NCI-H2171 (cell line): Measurements from ENCODE around the gene C19orf85.

Experiments
- DNase-seq: peaks from one replicate; lab custom pipeline; 2025; lab: John Stamatoyannopoulos, UW

The C19orf85 gene

DNA sequence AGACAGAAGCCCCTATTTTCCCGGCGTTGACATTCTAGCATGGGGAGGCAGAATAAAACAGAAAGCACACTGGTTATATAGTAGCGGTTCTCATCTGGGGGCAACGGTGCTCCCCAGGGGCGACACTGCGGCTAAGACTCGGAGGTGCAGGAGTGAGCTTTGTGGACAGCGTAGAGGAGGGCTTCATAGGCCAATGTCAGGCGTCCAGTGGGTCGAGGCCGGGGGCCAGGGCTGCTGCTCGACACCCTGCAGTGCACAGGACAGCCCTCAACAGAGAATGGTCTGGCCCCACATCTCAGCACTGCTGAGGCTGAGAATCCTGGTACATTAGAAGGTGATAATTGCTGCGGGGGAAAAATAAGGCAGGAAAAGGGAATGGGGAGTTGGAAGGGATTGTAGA, 13.4 kb upstream of the C19orf85 start:
- DNase-seq = no peak

- DNase-seq = peak; percentile 97
Measured at GRCh38 chr19:55476100-55476775, 11.7 kb upstream of the C19orf85 start, which contains the start of gene ZNF628. Gene ZNF628 (plus strand): TSS chr19:55476617. CDS start chr19:55479911, 3,294 bp downstream.

- no peak for DNase-seq
Measured at GRCh38 chr19:55474269-55475265, 10.0 kb upstream of the C19orf85 start.

- no peak for DNase-seq
Measured at GRCh38 chr19:55473225-55474012, 8.9 kb upstream of the C19orf85 start.

- no peak for DNase-seq
Measured at GRCh38 chr19:55472463-55472862, 7.9 kb upstream of the C19orf85 start.

DNA sequence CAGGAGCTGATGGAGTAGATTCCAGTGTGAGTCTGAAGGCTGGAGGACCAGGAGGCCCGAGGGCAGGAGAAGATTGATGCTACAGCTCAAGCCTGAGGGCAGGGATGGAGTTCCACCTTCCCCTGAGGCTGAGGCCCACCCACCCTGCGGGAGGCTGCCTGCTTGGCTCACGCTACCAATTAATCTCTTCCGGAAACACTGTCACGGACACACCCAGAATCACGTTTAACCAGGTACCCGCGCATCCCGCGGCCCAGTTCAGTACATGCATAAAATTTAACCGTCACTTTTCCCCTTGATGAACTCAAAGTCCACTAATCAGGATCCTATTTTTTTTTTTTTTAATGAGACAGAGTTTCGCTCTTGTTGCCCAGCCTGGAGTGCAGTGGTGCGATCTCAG, 6.7 kb upstream of the C19orf85 start:
- no peak for DNase-seq

GRCh38 chr19:55468054-55468393, 3.5 kb upstream of the C19orf85 start:
- DNase-seq = no peak

DNA sequence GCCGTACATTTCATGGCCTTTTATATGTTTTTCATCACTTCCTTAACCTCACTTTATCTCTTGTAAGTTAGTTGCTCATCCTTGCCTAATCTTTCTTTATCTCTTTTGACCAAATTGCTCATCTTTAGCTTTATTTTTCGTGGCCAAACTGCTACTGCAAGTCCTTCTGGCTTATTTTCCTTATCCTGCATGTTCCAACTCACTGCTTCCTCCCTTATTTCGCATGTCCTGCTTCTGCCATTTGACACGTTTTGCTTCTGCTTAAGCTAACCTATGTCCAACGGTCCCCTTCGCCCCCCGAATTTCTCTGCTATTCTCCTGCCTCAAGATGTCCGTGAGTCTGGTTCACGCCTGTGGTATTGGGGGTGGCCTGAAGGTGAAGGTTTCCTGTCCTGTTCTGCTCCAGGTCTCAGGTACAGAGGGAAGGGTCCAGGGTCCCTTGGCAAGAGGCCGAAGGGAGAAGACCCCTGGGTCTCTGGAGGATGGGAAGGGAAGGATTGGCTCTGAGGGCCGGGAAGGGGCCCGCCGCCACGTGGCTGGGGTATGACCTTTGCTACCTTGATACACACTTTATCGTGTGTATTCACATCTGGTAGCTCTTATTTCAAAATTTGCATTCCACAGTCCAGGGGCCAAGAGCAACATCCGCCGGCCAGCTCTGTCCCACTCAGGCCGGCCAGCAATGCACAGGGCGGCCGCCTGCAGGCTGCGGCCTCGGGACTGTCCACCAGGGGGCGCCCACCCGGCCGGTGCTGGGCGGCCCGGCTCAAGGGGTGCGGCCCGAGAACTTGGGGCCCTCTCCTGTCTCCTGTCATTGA, 2.9 kb upstream of the C19orf85 start:
- DNase-seq = no peak

DNA sequence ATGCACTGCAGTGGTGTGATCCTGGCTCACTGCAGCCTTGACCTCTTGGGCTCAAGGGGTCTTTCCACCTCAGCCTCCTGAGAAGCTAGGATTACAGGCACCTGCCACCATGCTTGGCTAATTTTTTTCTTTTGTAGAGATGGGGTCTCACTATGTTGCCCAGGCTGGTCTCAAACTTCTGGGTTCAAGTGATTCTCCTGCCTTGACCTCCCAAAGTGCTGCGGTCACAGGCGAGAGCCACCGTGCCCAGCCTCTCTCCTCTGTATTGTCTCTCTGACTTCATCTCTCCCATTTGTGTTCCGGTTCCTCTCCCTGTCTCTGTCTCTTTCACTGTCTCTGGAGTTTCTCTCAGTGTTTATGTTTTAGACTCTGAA, 1.7 kb upstream of the C19orf85 start:
- DNase-seq = no peak

- no peak for DNase-seq
Measured at GRCh38 chr19:55465460-55466240, 1.1 kb upstream of the C19orf85 start.

- no peak for DNase-seq
Measured at GRCh38 chr19:55464039-55464661, 401 bp downstream of the C19orf85 start.

GRCh38 chr19:55463583-55464031, 944 bp downstream of the C19orf85 start:
- no peak for DNase-seq

DNA sequence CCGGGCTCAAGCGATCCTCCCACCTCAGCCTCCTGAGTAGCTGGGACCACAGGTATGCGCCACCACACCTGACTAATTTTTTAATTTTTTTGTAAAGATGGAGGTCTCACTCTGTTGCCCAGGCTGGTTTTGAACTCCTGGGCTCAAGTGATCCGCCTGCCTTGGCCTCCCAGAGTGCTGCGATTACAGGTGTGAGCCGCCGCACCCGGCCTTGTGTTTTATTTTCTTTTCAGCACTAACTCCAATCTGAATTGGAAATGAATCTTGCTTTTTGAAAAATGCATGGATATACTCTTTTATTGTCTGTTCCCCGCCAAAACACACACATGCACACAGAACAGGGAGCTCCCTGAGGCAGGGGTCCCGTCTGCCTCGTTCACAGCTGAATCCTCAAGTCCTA, 1.8 kb downstream of the C19orf85 start:
- no peak for DNase-seq

- no peak for DNase-seq
Measured at GRCh38 chr19:55461974-55462626, 2.5 kb downstream of the C19orf85 start.

DNA sequence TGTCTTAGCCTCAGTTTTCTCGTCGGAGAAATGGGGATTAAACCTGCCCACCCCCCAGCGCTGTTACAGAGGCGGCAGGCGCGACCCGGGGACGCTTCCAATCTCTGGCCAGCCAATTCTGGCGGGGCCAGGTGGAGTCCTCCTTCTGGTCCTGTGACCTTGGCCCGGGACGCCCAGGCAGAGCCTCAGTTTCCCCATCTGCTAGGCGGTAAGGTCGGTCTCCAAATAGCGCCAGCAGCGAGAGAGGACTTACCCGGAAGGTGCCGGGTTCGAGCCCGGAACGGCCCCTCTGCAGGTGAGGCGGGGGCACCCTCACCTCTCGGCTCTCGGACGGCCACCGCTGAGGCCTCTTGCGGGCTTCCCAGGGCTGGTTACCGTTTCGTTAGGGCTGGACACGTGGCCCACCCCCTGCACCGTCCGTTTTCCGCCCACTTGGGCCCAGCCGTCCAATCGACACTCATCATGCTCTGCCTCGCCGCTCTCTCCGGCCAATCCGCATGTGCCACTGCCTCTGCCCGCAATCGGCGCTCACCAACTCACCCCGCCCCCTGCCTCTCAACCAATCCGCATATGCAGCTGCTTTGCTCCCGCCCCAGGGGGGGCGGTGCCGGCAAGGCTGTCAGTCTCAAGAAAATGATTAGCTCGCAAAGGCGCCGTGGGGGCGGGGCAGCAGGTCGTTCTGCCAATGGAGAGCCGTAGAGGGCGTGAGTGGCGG, 3.1 kb downstream of the C19orf85 start, which contains the start of gene ISOC2:
ISOC2 (minus strand) TSS at position 384 of the 715 bp plus-strand sequence. CDS start 5,156 bp downstream, outside the sequence.
- peak; percentile 99 for DNase-seq

DNA sequence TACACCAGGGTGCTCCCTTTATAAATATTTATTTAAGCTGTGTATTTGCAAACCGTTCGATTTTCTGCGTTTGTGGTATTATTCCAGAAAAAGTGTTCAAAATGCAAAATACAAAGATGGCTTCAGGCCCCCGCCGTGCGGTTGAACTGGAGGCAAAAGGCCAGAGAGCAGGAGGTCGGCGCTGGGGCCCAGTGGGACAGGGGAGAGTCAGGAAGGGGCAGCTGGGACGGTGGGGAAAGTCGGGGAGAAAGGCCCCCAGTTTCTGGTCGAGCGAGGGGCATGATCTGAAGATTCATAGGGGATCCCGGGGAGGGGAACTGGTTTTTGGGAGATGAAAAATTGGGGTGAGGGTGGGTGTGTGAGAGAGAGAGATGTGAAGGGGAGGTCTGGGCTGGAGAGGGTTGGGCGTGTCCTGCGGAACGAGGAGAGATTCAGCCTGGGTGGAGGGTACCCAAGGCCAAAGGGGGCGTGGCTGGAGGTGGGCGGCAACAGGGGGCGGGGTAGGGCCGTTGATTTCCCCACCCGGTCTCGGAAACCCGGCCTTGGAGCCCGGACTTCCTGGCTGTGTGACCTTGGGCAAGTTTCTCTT, 3.8 kb downstream of the C19orf85 start:
- peak; percentile 15 for DNase-seq

- no peak for DNase-seq
Measured at GRCh38 chr19:55459950-55460657, 4.4 kb downstream of the C19orf85 start.

- DNase-seq = no peak
Measured at GRCh38 chr19:55459551-55459949, 5.0 kb downstream of the C19orf85 start.
